IPS-18a (cell line): ENCODE results near the gene CDK14.
A peak's percentile ranks its signal among the peaks of the same experiment; 100 is the strongest.

ENCODE experiments used
- H3K27ac ChIP-seq: one replicate; pipeline ENCODE4 v1.5.1; 2013; ENCODE audit warnings: low read length
- H3K27me3 ChIP-seq: one replicate; pipeline ENCODE4 v1.6.1; 2013; ENCODE audit warnings: mild to moderate bottlenecking, low read length; ENCODE audit not compliant: control insufficient read depth, insufficient read depth
- H3K36me3 ChIP-seq: one replicate; pipeline ENCODE4 v1.6.1; 2013; ENCODE audit warnings: low read depth, low read length; ENCODE audit not compliant: control insufficient read depth
- H3K4me1 ChIP-seq: one replicate; pipeline ENCODE4 v1.6.1; 2013; ENCODE audit warnings: low read depth, low read length; ENCODE audit not compliant: control insufficient read depth
- H3K4me3 ChIP-seq: one replicate; pipeline ENCODE4 v1.5.1; 2013; ENCODE audit warnings: low read length
- H3K9ac ChIP-seq: one replicate; pipeline ENCODE4 v1.6.1; 2013; ENCODE audit warnings: mild to moderate bottlenecking, low read length, moderate library complexity
- H3K9me3 ChIP-seq: one replicate; pipeline ENCODE4 v1.6.1; 2013; ENCODE audit warnings: low read depth, low read length; ENCODE audit not compliant: control insufficient read depth

CDK14 gene

GRCh38 chr7:90579181-90579688 lies 16.9 kb upstream of the CDK14 start:
- H3K4me3 ChIP-seq, result no peak overlapping the region
- peaks cover 3% of the 10 kb centered on the region for H3K4me1 ChIP-seq
- no peak overlapping the region for H3K9ac ChIP-seq
- H3K9me3 ChIP-seq, result no peaks in the 10 kb centered on the region
- no peaks in the 10 kb centered on the region for H3K36me3 ChIP-seq
- no peaks in the 10 kb centered on the region for H3K27me3 ChIP-seq
- H3K27ac ChIP-seq, result no peak overlapping the region

DNA sequence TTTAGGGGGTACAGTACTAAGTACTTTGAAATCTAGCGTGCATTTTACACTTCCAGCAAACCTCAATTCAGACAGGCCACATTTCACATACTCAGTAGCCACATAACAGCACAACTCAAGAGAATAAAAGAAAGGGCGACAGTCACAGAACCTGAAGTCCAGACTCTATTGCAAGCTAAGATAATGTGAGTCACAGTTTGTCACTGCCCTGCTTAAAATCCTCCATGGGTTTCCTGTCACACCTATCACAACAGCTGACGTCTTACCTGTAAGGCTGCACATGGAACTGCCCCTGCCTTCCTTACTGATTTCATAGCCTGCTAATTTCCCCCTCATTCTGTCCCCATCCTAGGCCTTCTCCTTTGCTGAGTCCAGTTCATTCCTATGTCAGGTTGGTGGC lies 16.1 kb upstream of the CDK14 start:
- H3K27me3 ChIP-seq, result no peaks in the 10 kb centered on the region
- no peak overlapping the region for H3K27ac ChIP-seq
- H3K9ac ChIP-seq, result no peak overlapping the region
- no peaks in the 10 kb centered on the region for H3K4me1 ChIP-seq
- no peaks in the 10 kb centered on the region for H3K9me3 ChIP-seq
- H3K4me3 ChIP-seq, result no peak overlapping the region
- no peaks in the 10 kb centered on the region for H3K36me3 ChIP-seq

DNA sequence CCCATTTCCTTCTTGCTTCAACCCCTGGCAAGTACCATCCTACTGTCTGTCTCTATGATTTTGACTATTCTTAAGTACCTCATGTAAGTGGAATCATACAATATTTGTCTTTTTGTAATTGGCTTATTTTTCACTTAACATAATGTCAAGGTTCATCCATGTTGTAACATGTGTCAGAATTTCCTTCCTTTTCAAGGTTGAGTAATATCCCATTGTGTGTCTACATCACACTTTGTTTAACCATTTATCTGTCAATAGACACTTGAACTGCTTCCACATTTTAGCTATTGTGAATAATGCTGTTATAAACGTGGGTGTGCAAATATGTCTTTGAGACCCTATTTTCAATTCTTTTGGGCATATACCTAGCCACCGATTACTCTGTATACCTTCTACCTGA lies 14.0 kb upstream of the CDK14 start:
- Histone ChIP-seq H3K27ac (no peak overlapping the region), H3K9ac (no peak overlapping the region), H3K4me3 (no peak overlapping the region), H3K4me1 (no peaks in the 10 kb centered on the region), H3K9me3 (no peaks in the 10 kb centered on the region), H3K36me3 (no peaks in the 10 kb centered on the region), H3K27me3 (no peaks in the 10 kb centered on the region)

DNA sequence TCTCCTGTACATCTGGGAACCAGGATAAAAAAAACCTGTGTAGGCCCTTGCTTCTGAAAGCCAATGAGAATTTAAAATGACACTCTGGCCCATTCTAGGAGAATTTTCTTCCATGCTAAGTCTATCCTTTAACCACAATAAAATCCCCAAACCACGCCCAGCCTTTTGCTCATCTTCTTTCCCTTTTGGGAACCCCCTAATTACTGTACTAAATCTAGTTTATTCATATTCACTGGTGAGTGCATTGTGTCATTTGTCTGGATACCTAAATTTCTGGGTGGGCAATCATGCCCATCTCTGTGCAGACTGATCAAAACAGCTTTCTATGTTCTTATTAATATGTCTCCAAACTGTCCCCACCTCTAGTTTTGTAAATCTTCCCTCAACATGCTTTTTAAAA lies 11.7 kb upstream of the CDK14 start:
- Histone ChIP-seq H3K27ac (no peak overlapping the region), H3K9me3 (no peaks in the 10 kb centered on the region), H3K36me3 (no peaks in the 10 kb centered on the region), H3K27me3 (no peaks in the 10 kb centered on the region), H3K4me3 (no peak overlapping the region), H3K9ac (no peak overlapping the region), H3K4me1 (no peaks in the 10 kb centered on the region)

GRCh38 chr7:90586091-90586490 lies 10.0 kb upstream of the CDK14 start:
- Histone ChIP-seq H3K9ac (no peak overlapping the region), H3K4me3 (no peak overlapping the region), H3K27me3 (no peaks in the 10 kb centered on the region), H3K9me3 (no peaks in the 10 kb centered on the region), H3K4me1 (no peaks in the 10 kb centered on the region), H3K27ac (no peak overlapping the region), H3K36me3 (no peaks in the 10 kb centered on the region)

- no peak overlapping the region for H3K9ac ChIP-seq
- no peaks in the 10 kb centered on the region for H3K27me3 ChIP-seq
- no peaks in the 10 kb centered on the region for H3K9me3 ChIP-seq
- no peaks in the 10 kb centered on the region for H3K36me3 ChIP-seq
- no peak overlapping the region for H3K4me3 ChIP-seq
- H3K27ac ChIP-seq, result no peak overlapping the region
- no peaks in the 10 kb centered on the region for H3K4me1 ChIP-seq
These were observed 8.4 kb upstream of the CDK14 start for GRCh38 chr7:90587766-90588165.

- Histone ChIP-seq H3K4me3 (no peak overlapping the region), H3K9ac (no peak overlapping the region), H3K27ac (no peak overlapping the region), H3K36me3 (no peaks in the 10 kb centered on the region), H3K9me3 (no peaks in the 10 kb centered on the region), H3K27me3 (peaks cover 2% of the 10 kb centered on the region), H3K4me1 (no peaks in the 10 kb centered on the region)
These were observed 4.1 kb upstream of the CDK14 start for GRCh38 chr7:90592033-90592432.

GRCh38 chr7:90593205-90593604 lies 2.9 kb upstream of the CDK14 start:
- H3K9me3 ChIP-seq, result no peaks in the 10 kb centered on the region
- no peaks in the 10 kb centered on the region for H3K36me3 ChIP-seq
- no peak overlapping the region for H3K9ac ChIP-seq
- H3K27ac ChIP-seq, result no peak overlapping the region
- no peaks in the 10 kb centered on the region for H3K4me1 ChIP-seq
- peaks cover 8% of the 10 kb centered on the region for H3K27me3 ChIP-seq
- H3K4me3 ChIP-seq, result no peak overlapping the region

DNA sequence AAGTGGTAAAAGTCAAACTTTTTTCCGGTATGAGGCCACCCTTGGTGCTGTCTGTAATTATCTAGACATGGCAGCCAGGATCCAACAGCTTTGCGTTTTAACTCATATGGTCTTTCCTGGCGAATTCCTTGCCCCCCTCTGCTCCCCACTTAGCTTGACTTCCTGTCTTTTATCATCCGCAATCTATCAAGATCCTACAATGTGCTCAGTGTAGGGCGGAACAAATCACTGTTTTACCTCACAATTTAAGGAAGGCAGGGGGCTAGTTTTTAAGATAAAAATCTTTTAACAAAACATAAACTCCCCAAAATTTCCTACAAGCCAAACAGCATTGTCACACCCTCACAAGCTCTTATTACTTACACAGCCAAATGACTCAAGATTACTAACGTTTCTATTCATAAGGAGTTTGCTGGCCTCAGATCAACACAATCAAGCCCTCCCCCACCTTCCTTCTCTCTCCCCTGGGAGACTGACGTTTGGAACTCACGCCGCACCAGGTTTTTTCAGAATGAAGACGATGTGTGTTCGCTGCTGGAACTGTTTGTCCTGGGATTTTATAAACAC lies 1.3 kb upstream of the CDK14 start:
- H3K27ac ChIP-seq, result peak overlapping the region; percentile 60
- H3K9ac ChIP-seq, result peak overlapping the region; percentile 49
- peaks cover 8% of the 10 kb centered on the region for H3K27me3 ChIP-seq

DNA sequence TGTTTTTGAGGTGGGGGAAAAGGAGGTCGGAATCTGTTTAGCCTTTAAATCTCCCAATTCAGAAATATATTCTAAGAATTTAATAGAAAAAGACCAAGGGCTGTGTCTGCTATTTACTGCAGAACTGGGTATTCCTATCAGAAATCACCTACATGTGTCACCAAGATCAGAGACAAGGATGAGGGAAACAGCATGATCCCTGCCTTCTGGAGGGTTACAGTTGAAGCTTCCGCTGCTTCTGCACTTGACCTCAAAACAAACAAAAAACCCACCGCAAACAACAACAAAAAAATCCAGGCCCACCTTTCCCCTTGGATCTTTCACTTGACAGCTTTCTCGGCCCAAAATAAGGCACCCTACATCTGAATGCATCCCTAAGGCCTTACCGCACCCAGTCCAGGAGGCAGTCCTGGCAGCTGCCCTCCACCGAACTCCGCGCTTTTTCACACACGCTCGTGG lies 750 bp upstream of the CDK14 start:
- Histone ChIP-seq H3K27me3 (peaks cover 8% of the 10 kb centered on the region), H3K4me3 (peak overlapping the region; percentile 70), H3K9ac (peak overlapping the region; percentile 49), H3K4me1 (no peaks in the 10 kb centered on the region), H3K27ac (peak overlapping the region; percentile 0), H3K36me3 (no peaks in the 10 kb centered on the region), H3K9me3 (no peaks in the 10 kb centered on the region)

More for the DNA sequence above, 1.3 kb upstream of the CDK14 start:
- Histone ChIP-seq H3K4me1 (no peaks in the 10 kb centered on the region), H3K9me3 (no peaks in the 10 kb centered on the region), H3K36me3 (no peaks in the 10 kb centered on the region), H3K4me3 (peak overlapping the region; percentile 70)

GRCh38 chr7:90596671-90597562 lies 796 bp downstream of the CDK14 start:
- peak overlapping the region; percentile 76 for H3K4me3 ChIP-seq
- H3K27ac ChIP-seq, result no peak overlapping the region
- peaks cover 8% of the 10 kb centered on the region for H3K27me3 ChIP-seq
- H3K4me1 ChIP-seq, result peaks cover 2% of the 10 kb centered on the region
- no peaks in the 10 kb centered on the region for H3K9me3 ChIP-seq
- H3K36me3 ChIP-seq, result no peaks in the 10 kb centered on the region
- peak overlapping the region; percentile 75 for H3K9ac ChIP-seq
